DOHH2 (cell line): ENCODE measurements around the gene ACTR1A.

Experiments used
- H3F3A ChIP-seq: fragments of 200-600 bp; sonication (generic), shearing (Covaris generic); 2 replicates; pipeline ENCODE4 v1.6.0; 2016; ENCODE audit warnings: antibody characterized with exemption, mild to moderate bottlenecking; ENCODE audit not compliant: control insufficient read depth, insufficient read depth
- H3K27ac ChIP-seq: fragments of 200-600 bp; sonication (generic); 2 replicates; pipeline ENCODE4 v1.5.1; 2014; ENCODE audit warnings: low read depth, mild to moderate bottlenecking, low read length, moderate library complexity
- H3K27me3 ChIP-seq: fragments of 200-600 bp; sonication (generic); 2 replicates; pipeline ENCODE4 v1.6.1; 2014; ENCODE audit warnings: mild to moderate bottlenecking, low read length, mixed read lengths; ENCODE audit not compliant: control insufficient read depth
- H3K36me3 ChIP-seq: fragments of 200-600 bp; sonication (generic); 2 replicates; pipeline ENCODE4 v1.6.1; 2014; ENCODE audit warnings: mild to moderate bottlenecking, low read length, moderate library complexity, mixed read lengths; ENCODE audit not compliant: control insufficient read depth
- H3K4me1 ChIP-seq: fragments of 200-600 bp; sonication (generic); 2 replicates; pipeline ENCODE4 v1.6.1; 2014; ENCODE audit warnings: mild to moderate bottlenecking, low read length, mixed read lengths; ENCODE audit not compliant: control insufficient read depth
- H3K4me2 ChIP-seq: fragments of 200-600 bp; sonication (generic); 2 replicates; pipeline ENCODE4 v1.6.0; 2014; ENCODE audit warnings: mild to moderate bottlenecking, low read length, moderate library complexity
- H3K4me3 ChIP-seq: fragments of 200-600 bp; sonication (generic); 2 replicates; pipeline ENCODE4 v1.5.1; 2014; ENCODE audit warnings: mild to moderate bottlenecking, low read length, mixed read lengths
- H3K79me2 ChIP-seq: fragments of 200-600 bp; sonication (generic); 2 replicates; pipeline ENCODE4 v1.6.1; 2014; ENCODE audit warnings: mild to moderate bottlenecking, low read length, mixed read lengths; ENCODE audit not compliant: control insufficient read depth
- H3K9me2 ChIP-seq: fragments of 200-600 bp; sonication (generic); replicated peaks from 2 replicates; pipeline ENCODE4 v1.6.1; 2014; ENCODE audit warnings: mild to moderate bottlenecking, low read length, mixed read lengths; ENCODE audit not compliant: control insufficient read depth
- H3K9me3 ChIP-seq: fragments of 200-600 bp; sonication (generic); 2 replicates; pipeline ENCODE4 v1.6.1; 2014; ENCODE audit warnings: antibody characterized with exemption, low read length, mixed read lengths; ENCODE audit not compliant: control insufficient read depth, insufficient read depth
- H4K20me1 ChIP-seq: fragments of 200-600 bp; sonication (generic); 2 replicates; pipeline ENCODE4 v1.6.0; 2014; ENCODE audit warnings: low read depth, mild to moderate bottlenecking, antibody characterized with exemption, low read length, moderate library complexity; ENCODE audit not compliant: control insufficient read depth, insufficient read depth
- CTCF ChIP-seq: fragments of 200-600 bp; sonication (generic); IDR thresholded peaks from one replicate; pipeline ENCODE4 v1.5.1; 2014; ENCODE audit warnings: antibody characterized with exemption, mild to moderate bottlenecking, low read depth, low read length; ENCODE audit not compliant: poor library complexity, severe bottlenecking
- EZH2phosphoT487 ChIP-seq: fragments of 200-600 bp; sonication (generic); IDR thresholded peaks from 2 replicates; pipeline ENCODE4 v1.6.1; 2017; ENCODE audit warnings: borderline replicate concordance, mild to moderate bottlenecking, antibody characterized with exemption, low read length, moderate library complexity, mixed read lengths

The ACTR1A gene

GRCh38 chr10:102470579-102471546 lies 31.6 kb downstream of the ACTR1A start:
- H3K4me3 ChIP-seq = no peak overlapping the region
- H3K36me3 ChIP-seq = peaks cover 38% of the 10 kb centered on the region
- no peaks in the 10 kb centered on the region for H4K20me1 ChIP-seq
- H3K27me3 ChIP-seq = no peaks in the 10 kb centered on the region
- H3K27ac ChIP-seq = no peak overlapping the region
- H3K9me3 ChIP-seq = no peaks in the 10 kb centered on the region
- TF ChIP-seq CTCF = no peak
- no peak for TF ChIP-seq EZH2phosphoT487
- H3K79me2 ChIP-seq = peaks cover 10% of the 10 kb centered on the region
- H3K4me1 ChIP-seq = no peaks in the 10 kb centered on the region
- H3F3A ChIP-seq = no peaks in the 10 kb centered on the region
- no peak overlapping the region for H3K4me2 ChIP-seq
- no peaks in the 10 kb centered on the region for H3K9me2 ChIP-seq

- Histone ChIP-seq H3K4me2 (no peak overlapping the region), H3K4me3 (no peak overlapping the region), H3K9me3 (no peaks in the 10 kb centered on the region), H3F3A (no peaks in the 10 kb centered on the region), H3K9me2 (no peaks in the 10 kb centered on the region), H3K27me3 (no peaks in the 10 kb centered on the region), H3K79me2 (peaks cover 29% of the 10 kb centered on the region), H3K36me3 (peaks cover 29% of the 10 kb centered on the region), H4K20me1 (no peaks in the 10 kb centered on the region), H3K27ac (no peak overlapping the region), H3K4me1 (peaks cover 5% of the 10 kb centered on the region)
- TF ChIP-seq EZH2phosphoT487 (no peak), CTCF (no peak)
These were observed 33.8 kb downstream of the ACTR1A start for GRCh38 chr10:102468683-102469082.

- Histone ChIP-seq H3K4me1 (peaks cover 11% of the 10 kb centered on the region), H3K36me3 (peaks cover 25% of the 10 kb centered on the region), H3K79me2 (peaks cover 35% of the 10 kb centered on the region), H3K27me3 (no peaks in the 10 kb centered on the region), H3K9me3 (no peaks in the 10 kb centered on the region), H3K4me2 (no peak overlapping the region), H4K20me1 (no peaks in the 10 kb centered on the region), H3F3A (no peaks in the 10 kb centered on the region), H3K27ac (no peak overlapping the region), H3K9me2 (no peaks in the 10 kb centered on the region), H3K4me3 (no peak overlapping the region)
- TF ChIP-seq EZH2phosphoT487 (no peak), CTCF (no peak)
These were observed 34.5 kb downstream of the ACTR1A start for GRCh38 chr10:102467971-102468438.
